ENCODE data around the gene RTBDN. TPM values are rescaled to one million over a fixed set of nuclear protein-coding genes. Genes with fewer than 3 reads are reported as not detected.

RTBDN gene
- total RNA-seq, 1 donor from 2014 or later: not detected

- no peak overlapping the region for H3K4me3 Mint-ChIP-seq
Measured at GRCh38 chr19:12785431-12786031, 48.8 kb downstream of the RTBDN start.

DNA sequence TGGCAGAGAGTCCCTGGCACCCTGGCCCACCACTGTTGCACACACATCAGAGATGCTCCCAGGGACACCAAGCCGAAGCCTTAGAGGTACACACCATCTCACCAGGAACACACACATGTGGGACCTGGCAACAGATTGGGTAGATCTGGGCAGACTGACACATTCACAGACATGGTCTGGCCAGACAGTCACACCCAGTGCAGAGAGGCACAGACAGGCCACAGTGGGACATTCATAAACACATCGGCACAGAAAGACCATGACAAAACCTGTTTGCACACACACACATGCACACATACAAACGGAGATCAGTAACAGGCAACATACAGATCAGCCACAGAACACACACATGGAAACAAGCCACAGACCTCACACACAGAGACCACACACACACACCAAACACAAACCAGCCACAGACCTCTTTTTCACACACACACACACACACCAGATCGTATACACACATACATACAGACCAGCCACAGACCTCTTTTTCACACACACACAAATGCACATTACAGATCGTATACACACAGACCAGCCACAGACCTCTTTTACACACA, 49.4 kb downstream of the RTBDN start:
- DNase-seq (no peak), ATAC-seq (ENCODE audit: low read depth) (no peak)
- POLR2A ChIA-PET: no interaction called here
- intact Hi-C loops (cut with micrococcal nuclease): no loop called here
- Mint-ChIP-seq H3K4me1 (peaks cover 45% of the 10 kb centered on the region), H3K4me3 (no peak overlapping the region), H3K27ac (no peak overlapping the region), H3K9me3 (no peaks in the 10 kb centered on the region), H3K27me3 (no peaks in the 10 kb centered on the region), H3K36me3 (ENCODE audit: low read depth) (peaks cover 5% of the 10 kb centered on the region)
- TF ChIP-seq, protein P1, sequence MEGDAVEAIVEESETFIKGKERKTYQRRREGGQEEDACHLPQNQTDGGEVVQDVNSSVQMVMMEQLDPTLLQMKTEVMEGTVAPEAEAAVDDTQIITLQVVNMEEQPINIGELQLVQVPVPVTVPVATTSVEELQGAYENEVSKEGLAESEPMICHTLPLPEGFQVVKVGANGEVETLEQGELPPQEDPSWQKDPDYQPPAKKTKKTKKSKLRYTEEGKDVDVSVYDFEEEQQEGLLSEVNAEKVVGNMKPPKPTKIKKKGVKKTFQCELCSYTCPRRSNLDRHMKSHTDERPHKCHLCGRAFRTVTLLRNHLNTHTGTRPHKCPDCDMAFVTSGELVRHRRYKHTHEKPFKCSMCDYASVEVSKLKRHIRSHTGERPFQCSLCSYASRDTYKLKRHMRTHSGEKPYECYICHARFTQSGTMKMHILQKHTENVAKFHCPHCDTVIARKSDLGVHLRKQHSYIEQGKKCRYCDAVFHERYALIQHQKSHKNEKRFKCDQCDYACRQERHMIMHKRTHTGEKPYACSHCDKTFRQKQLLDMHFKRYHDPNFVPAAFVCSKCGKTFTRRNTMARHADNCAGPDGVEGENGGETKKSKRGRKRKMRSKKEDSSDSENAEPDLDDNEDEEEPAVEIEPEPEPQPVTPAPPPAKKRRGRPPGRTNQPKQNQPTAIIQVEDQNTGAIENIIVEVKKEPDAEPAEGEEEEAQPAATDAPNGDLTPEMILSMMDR (IDR thresholded peaks at IDR 0.05): no peak
- CTCF ChIA-PET: no interaction called here

More at GRCh38 chr19:12785431-12786031, 48.8 kb downstream of the RTBDN start:
- ChIA-PET POLR2A (interaction anchor here (13.2 kb wide), 1 partner anchor 7 kb away, joined by 909 read pairs; the partner anchor contains the start of gene HOOK2), CTCF (interaction anchor here (4.3 kb wide), 1 partner anchor 8 kb away, joined by 43 read pairs; no protein-coding TSS in a partner anchor)
- intact Hi-C loops (cut with micrococcal nuclease): no loop called here
- ATAC-seq (ENCODE audit: low read depth): no peak
- no peaks in the 10 kb centered on the region for H3K9me3 Mint-ChIP-seq
- H3K36me3 Mint-ChIP-seq (ENCODE audit: low read depth): peaks cover 7% of the 10 kb centered on the region
- peaks cover 46% of the 10 kb centered on the region for H3K4me1 Mint-ChIP-seq
- no peaks in the 10 kb centered on the region for H3K27me3 Mint-ChIP-seq
- TF ChIP-seq, protein P1 (IDR thresholded peaks at IDR 0.05): no peak
- DNase-seq: no peak
- no peak overlapping the region for H3K27ac Mint-ChIP-seq

GRCh38 chr19:12784394-12784870, 49.9 kb downstream of the RTBDN start:
- ATAC-seq (ENCODE audit: low read depth) (no peak), DNase-seq (no peak)
- Mint-ChIP-seq H3K36me3 (ENCODE audit: low read depth) (peaks cover 5% of the 10 kb centered on the region), H3K4me3 (no peak overlapping the region), H3K9me3 (no peaks in the 10 kb centered on the region), H3K27ac (no peak overlapping the region), H3K4me1 (peaks cover 49% of the 10 kb centered on the region), H3K27me3 (no peaks in the 10 kb centered on the region)
- TF ChIP-seq, protein P1 (IDR thresholded peaks at IDR 0.05): no peak
- ChIA-PET POLR2A (interaction anchor here (12.7 kb wide), 1 partner anchor 8 kb away, joined by 909 read pairs; the partner anchor contains the start of gene JUNB), CTCF (interaction anchor here (3.5 kb wide), 1 partner anchor 8 kb away, joined by 19 read pairs; the partner anchor contains the start of gene JUNB)
- intact Hi-C loops (cut with micrococcal nuclease): no loop called here

- DNase-seq (no peak), ATAC-seq (ENCODE audit: low read depth) (no peak)
- Mint-ChIP-seq H3K4me3 (peak overlapping the region; percentile 59), H3K27ac (peak overlapping the region; percentile 91), H3K4me1 (peaks cover 50% of the 10 kb centered on the region), H3K36me3 (ENCODE audit: low read depth) (peaks cover 2% of the 10 kb centered on the region), H3K9me3 (no peaks in the 10 kb centered on the region), H3K27me3 (no peaks in the 10 kb centered on the region)
- POLR2A ChIA-PET: interaction anchor here (12.7 kb wide), 1 partner anchor 8 kb away, joined by 909 read pairs; the partner anchor contains the start of gene JUNB
- intact Hi-C loops (cut with micrococcal nuclease): no loop called here
- CTCF ChIA-PET: interaction anchor here (3.5 kb wide), 1 partner anchor 8 kb away, joined by 19 read pairs; the partner anchor contains the start of gene JUNB
- TF ChIP-seq, protein P1 (IDR thresholded peaks at IDR 0.05): no peak
Measured at GRCh38 chr19:12783849-12784393, 50.5 kb downstream of the RTBDN start.
